GM12874 (cell line): ENCODE results near the gene HBA2.
A peak's percentile ranks its signal among the peaks of the same experiment; 100 is the strongest.

ENCODE experiments used
- TF ChIP-seq, protein P1 (sequence below): IDR thresholded peaks from 2 replicates; pipeline ENCODE4 v1.5.1; 2011; ENCODE audit warnings: low read depth, mild to moderate bottlenecking, control low read depth, low read length, moderate library complexity; ENCODE audit not compliant: insufficient read depth

Gene HBA2

DNA sequence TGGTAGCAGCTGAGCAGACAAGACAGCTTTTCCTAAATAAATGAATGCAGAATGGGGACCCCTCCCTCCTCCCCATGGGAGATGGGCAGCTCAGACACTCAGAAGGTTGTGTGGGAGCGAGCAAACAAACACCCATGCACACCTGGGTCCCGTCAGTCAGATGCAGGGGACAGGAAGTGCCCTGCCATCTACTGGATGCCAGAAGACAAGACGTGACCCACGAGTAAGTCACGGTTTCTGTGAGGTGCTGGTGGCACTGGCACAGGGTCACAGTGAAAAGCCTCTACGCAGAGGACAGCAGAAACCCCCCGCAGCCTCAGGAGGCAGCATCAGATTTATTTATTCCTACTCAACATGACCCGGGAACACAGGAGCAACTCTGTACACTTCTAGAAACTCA lies 16.0 kb downstream of the HBA2 start:
- TF ChIP-seq, protein P1, sequence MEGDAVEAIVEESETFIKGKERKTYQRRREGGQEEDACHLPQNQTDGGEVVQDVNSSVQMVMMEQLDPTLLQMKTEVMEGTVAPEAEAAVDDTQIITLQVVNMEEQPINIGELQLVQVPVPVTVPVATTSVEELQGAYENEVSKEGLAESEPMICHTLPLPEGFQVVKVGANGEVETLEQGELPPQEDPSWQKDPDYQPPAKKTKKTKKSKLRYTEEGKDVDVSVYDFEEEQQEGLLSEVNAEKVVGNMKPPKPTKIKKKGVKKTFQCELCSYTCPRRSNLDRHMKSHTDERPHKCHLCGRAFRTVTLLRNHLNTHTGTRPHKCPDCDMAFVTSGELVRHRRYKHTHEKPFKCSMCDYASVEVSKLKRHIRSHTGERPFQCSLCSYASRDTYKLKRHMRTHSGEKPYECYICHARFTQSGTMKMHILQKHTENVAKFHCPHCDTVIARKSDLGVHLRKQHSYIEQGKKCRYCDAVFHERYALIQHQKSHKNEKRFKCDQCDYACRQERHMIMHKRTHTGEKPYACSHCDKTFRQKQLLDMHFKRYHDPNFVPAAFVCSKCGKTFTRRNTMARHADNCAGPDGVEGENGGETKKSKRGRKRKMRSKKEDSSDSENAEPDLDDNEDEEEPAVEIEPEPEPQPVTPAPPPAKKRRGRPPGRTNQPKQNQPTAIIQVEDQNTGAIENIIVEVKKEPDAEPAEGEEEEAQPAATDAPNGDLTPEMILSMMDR, result peak; percentile 20; the same call in 1 of the 2 replicates

- TF ChIP-seq, protein P1, result no peak
Measured at GRCh38 chr16:189604-190186, 17.0 kb downstream of the HBA2 start.

GRCh38 chr16:191831-192230 lies 19.2 kb downstream of the HBA2 start:
- TF ChIP-seq, protein P1, result no peak

GRCh38 chr16:192686-193085 lies 20.0 kb downstream of the HBA2 start:
- TF ChIP-seq, protein P1, result no peak

- TF ChIP-seq, protein P1, result no peak
Measured at GRCh38 chr16:193441-193840, 20.8 kb downstream of the HBA2 start.

DNA sequence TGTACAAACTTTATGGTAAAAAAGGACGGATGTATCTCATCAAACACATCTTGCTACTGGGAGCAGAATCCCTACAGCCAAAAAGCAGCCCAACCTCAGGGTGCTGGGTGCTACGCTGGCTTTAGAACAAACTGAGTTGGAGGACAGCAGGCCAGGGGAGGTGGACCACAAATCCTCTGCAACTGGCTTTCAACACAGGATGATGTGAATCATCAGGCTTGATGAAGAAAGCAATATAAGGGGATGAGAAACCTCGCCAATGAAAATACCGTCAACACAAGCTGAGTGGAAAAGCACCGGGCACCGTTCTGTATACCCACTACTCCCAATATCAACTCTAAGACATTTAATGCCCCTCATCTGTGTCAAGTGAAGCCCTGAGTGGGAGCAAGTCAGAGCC lies 21.8 kb downstream of the HBA2 start:
- TF ChIP-seq, protein P1, result no peak

GRCh38 chr16:200388-200787 lies 27.7 kb downstream of the HBA2 start:
- TF ChIP-seq, protein P1, result no peak
